Fibroblast of peridontal ligament (primary cell): ENCODE results near the gene SEC14L2.
A peak's percentile ranks its signal among the peaks of the same experiment; 100 is the strongest.

ENCODE experiments used
- DNase-seq: peaks from one replicate; pipeline ENCODE4 v3.0.0-alpha.2; 2010; ENCODE audit errors: extremely low read depth

SEC14L2 gene

DNA sequence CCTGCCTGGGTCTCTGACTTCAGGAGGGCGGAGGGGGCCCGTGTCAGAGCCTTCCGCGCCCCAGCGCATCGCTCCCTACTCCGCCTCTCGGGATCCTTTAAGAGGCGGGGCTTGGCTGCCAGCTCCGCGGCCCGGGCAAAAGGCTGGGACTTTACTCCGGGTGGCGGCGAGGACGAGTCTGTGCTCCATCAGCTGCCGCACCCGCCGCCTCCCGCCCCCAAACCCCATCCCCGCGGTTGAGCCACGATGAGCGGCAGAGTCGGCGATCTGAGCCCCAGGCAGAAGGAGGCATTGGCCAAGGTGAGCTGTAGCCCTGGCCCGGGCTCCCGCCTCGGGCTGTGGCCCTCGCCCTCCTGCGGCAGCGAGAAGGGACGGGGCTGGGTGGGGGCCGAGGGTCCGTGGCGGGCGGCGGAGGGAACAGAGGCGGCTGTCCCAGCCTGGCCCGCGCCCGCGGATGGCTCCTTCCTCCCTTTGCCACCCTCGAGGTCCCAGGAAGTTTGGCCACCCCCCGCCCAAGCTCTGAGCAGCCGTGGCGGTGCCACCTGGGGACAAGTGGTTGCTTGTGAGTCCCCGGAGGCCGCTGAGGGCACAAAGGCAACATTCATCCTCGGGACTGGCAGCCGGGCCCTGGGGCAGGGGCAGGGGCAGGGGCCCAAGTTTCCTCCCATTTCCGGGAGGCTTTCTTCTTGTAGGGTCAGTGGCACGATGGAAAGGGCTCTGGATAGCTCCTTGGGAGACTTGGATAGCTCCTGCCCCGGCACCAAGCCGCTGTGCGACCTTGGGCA lies at the start of gene SEC14L2:
Gene SEC14L2, plus strand, starts transcription at position 148 of the 785 bp plus-strand sequence. Its CDS starts 99 bp downstream, at position 247.
- peak; percentile 27 for DNase-seq

GRCh38 chr22:30347255-30347892 lies 49.4 kb upstream of the SEC14L2 start:
- no peak for DNase-seq

GRCh38 chr22:30348404-30348803 lies 48.4 kb upstream of the SEC14L2 start:
- DNase-seq, result no peak

DNA sequence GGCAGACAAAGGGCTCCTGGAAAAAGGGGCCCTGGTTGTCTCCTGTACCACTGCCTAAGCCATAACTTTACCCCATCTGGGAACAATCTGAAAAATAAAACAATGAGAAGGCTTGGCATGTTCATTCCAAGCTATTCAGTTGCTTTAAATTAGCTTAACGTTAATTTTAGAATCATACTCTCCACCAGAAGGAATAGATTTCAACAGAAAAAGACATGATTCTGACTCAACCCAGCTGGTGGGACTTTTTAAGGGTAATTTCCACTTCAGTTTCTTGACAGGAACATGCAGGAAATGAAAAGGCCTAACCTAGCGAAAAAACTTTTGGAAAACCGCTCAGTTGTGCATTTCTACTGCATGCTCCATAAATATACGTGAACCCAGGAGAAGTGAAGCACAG lies 48.0 kb upstream of the SEC14L2 start:
- DNase-seq, result peak; percentile 92

DNA sequence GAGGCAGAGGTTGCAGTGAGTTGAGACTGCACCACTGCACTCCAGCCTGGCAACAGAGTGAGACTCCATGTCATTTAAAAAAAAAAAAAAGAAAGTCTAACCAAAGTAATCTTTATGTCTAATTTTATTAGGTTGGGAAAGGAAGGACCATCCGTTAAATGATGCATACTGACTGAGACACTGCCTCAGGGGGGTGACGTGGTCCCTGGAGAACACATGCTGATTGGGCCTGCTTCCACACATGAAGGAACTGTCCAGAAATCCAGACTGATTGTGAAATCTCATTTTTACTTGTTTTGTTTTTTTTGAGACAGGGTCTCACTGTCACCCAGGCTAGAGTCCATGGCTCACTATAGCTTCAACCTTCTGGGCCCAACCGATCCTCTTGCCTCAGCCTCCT lies 45.6 kb upstream of the SEC14L2 start:
- DNase-seq, result no peak

DNA sequence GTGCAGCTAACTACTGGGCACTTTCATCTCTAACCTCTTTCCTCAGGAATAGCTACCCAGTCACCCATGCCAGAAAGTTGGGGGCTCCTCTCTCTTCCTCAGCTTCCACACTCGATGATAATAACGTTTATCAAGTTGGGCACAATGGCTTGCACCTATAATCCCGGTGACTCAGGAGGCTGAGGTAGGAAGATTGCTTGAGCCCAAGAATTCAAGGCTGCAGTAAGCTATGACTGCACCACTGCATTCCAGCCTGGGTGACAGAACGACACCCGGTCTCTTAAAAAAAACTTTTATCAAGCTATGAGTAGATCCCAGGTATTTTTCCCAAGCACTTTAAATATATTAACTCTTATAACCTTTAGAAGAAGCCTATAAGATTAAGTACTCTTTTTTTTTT lies 42.2 kb upstream of the SEC14L2 start:
- no peak for DNase-seq

- peak; percentile 80 for DNase-seq
Observed at GRCh38 chr22:30356449-30357235, 40.2 kb upstream of the SEC14L2 start, which contains the start of the genes CCDC157 and SF3A1. Gene CCDC157, plus strand, starts transcription at chr22:30357007. Its CDS starts 8,994 bp downstream, at chr22:30366001. Gene SF3A1, minus strand, starts transcription at chr22:30356894. Its CDS starts 102 bp downstream, at chr22:30356792.

DNA sequence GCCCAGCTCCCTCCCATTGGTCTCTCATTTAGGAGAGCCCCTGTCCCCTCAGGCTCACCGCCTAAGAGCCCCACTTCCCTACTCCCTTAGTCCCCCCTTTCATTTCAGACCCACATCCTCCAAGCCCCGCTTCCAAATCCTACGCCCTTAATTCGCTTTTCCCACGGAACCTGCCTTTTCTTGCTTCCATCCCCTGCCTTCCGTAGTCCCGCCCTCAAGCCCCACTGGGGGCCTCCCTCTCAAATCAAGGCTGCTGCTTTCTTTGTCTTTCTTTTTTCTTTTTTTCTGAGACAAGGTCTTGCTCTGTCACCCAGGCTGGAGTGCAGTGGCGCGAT lies 39.6 kb upstream of the SEC14L2 start:
- no peak for DNase-seq

DNA sequence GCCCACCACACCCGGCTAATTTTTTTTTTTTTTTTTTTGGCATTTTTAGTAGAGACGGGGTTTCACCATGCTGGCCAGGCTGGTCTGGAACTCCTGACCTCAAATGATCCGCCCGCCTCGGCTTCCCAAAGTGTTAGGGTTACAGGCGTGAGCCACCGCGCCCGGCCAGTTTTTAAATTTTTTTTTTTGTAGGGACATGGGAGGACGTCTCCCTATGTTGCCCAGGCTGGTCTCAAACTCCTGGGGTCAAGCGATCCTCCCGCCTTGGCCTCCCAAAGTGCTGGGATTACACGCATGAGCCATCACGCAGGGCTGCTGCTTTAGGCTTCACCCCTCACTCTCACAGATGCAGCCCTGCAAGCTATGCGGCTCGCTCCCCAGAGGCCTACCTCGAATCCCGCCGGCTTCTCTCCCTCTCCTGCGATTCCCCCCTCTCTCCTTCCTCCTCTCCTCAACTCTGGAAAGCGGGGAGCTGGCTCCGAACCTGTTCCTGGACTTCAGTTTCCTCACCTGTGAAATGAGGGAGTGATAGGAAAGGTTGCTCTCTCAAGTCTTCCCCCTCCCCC lies 39.1 kb upstream of the SEC14L2 start:
- no peak for DNase-seq

GRCh38 chr22:30358541-30358940 lies 38.3 kb upstream of the SEC14L2 start:
- DNase-seq, result no peak

DNA sequence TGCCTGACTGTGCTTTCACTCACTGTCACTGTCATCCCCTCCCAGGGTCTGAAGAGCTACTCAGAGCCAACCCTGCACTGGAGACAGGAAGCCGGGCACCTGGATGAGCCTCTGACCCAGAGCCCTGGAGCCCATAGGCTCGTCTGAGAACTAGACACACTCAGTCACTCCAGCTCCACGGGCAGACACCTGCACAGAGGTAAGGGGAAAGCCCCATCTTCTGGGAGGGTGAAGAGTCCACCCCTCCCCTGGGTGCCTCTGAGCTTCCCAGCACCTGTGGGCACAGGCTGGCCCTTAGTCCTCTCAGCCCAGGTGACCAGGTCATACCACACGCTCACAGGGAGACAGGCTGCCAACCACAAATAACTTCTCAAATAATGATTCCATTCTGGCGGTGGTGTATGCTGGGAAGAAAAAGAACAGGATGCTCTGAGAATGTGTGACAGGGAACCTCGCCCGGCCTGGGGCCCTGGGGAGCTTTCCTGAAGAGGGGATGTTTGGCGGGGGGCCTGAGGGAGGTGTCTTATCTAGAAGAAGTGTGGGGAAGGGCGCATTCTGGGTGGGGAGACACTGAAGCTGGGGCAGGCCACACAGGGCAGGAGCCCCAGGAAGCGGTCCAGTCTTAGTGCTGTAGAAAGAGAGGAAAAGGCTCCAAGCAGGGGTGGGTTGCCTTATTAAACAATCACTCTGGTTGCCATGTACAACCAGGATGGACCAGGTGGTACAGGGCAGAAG lies 34.7 kb upstream of the SEC14L2 start:
- no peak for DNase-seq

DNA sequence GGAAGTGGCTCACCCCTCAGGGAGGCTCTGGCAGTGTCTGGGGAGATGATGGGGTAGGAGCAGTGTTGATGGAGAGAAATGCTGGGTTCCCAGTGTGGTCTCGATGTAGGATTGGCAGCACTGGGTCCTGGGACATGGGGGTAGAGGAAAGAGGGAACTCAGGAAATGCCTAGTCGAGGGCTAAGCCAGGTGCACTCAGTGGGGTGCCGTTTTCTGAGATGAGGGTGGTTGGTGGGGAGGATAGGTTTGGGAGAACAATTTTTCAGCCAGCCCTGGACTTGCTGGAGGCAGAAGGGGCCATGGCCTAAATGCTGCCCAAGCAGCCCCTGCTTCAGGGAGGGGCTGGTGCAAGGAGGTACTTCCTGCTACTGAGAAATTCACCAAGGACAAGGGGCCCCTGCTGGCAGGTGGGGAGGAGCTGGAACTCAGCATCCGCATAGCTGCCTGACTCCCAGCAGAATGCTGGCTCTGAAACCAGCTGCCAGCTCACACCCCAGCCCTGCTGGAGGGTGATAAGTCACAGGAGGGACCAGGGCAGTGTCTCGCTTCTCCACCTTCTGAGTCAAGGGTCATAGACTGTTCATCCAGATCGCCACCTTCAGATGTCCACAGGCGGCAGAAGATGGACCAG lies 34.1 kb upstream of the SEC14L2 start:
- no peak for DNase-seq

- no peak for DNase-seq
Observed at GRCh38 chr22:30365891-30366290, 30.9 kb upstream of the SEC14L2 start.

GRCh38 chr22:30368420-30368819 lies 28.4 kb upstream of the SEC14L2 start:
- no peak for DNase-seq

GRCh38 chr22:30370641-30371230 lies 26.1 kb upstream of the SEC14L2 start:
- no peak for DNase-seq

DNA sequence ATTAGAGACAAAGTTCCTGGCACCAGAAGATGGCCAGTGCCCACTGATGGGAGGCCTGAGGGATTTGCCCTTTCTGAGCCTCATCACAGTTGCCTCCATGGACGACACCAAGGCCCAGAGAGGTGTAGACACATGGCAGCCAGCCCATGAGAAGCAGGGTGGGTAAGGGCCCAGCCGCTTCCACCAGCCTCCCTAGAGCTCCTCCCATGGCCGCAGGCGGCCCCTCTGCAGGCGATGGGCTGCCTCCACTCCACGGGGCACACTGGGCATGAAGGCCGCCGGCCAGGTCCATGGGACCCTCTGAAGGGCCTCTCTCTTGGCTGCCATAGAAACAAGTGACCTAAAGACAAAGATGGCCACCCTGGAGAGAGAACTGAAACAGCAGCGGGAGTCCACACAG lies 25.5 kb upstream of the SEC14L2 start:
- DNase-seq, result no peak

- DNase-seq, result no peak
Observed at GRCh38 chr22:30371981-30372380, 24.8 kb upstream of the SEC14L2 start.

GRCh38 chr22:30372915-30373314 lies 23.9 kb upstream of the SEC14L2 start:
- DNase-seq, result no peak

GRCh38 chr22:30373331-30374325 lies 23.2 kb upstream of the SEC14L2 start:
- DNase-seq, result no peak
